GM13977 (cell line): ENCODE results near the gene EMP2.

Experiments used
- DNase-seq: peaks from one replicate; pipeline ENCODE4 v3.0.0; 2012; ENCODE audit warnings: low spot score
- CTCF ChIP-seq: IDR thresholded peaks from 2 replicates; pipeline ENCODE4 v1.5.1; 2012; ENCODE audit warnings: mild to moderate bottlenecking, control low read depth; ENCODE audit not compliant: insufficient read depth; ENCODE audit errors: extremely low read depth, missing control alignments
- in situ Hi-C: fragments of 300-500 bp; cut with MboI; formaldehyde crosslinking; loops from one replicate; pipeline ENCODE4 v1.12.0; 2022; ENCODE audit warnings: low sequenced_read_pairs, low pct_unique_long_range_greater_than_20kb, mixed read lengths, inconsistent platforms; ENCODE audit not compliant: unreplicated experiment

The EMP2 gene

GRCh38 chr16:10587622-10588021 is 7.2 kb upstream of the EMP2 start:
- DNase-seq: no peak
- in situ Hi-C loops: no loop called here
- no peak for TF ChIP-seq CTCF

DNA sequence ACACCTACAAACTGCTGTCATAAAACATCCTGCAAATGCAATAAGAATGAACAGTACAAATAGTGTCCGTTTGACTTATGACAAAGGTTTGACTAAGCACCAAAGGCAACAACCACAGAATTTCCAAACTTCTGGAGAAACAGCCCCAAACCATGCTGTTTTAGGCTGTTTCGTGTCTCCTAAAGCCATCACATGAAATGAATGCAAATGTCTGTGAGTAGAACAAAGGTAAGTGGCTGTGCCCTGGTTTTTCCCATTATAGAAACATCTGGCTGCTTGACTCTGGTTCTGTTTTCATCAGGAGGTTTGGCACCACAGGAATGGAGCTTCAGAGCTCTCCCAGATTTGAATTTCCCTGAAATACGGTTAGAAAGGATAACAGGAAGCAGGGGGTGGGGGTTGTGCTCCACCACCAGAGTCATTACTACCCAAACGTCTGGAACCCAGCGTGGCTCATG is 4.6 kb upstream of the EMP2 start:
- DNase-seq: no peak
- in situ Hi-C loops: no loop called here
- TF ChIP-seq CTCF: no peak

GRCh38 chr16:10583269-10583668 is 2.9 kb upstream of the EMP2 start:
- DNase-seq: no peak
- no peak for TF ChIP-seq CTCF
- in situ Hi-C loops: no loop called here

GRCh38 chr16:10581507-10581906 is 1.1 kb upstream of the EMP2 start:
- DNase-seq: no peak
- in situ Hi-C loops: no loop called here
- no peak for TF ChIP-seq CTCF

DNA sequence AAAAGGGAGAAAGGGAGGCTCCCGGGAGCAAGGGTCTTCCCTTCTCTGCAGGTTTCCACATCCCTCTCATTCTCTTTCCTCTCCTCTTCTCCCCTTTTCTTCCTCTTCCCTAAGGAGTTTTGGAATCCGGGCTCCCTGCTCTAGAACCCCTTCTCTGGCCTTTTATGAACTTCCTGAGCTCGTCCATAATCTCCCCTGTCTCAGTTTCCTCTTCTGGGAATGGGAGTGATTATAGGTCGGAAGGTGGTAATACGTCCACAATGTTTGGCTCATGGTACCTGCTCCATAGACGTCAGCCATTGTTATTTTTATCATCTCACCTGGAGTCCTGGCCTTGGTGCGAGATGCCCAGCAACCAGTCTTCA is 467 bp upstream of the EMP2 start:
- in situ Hi-C loops: no loop called here
- DNase-seq: no peak
- no peak for TF ChIP-seq CTCF

DNA sequence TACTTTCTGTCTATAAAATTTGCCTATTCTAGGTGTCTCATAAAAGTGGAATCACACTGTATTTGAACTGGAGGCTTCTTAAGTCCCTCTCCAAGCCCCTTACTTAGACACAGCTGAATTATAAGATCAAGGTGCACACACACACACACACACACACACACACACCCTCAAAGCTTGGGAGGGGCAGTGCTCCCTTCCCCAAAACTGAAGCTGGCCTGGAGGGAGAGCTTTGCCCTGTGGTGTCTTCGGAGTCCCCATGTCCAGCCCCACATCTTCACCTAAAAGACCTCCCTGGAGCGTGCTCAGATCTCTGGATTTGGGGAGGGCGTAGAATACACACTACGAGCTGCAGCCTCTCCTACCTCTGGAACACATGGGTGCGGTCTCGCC is 828 bp downstream of the EMP2 start:
- no peak for DNase-seq
- no peak for TF ChIP-seq CTCF
- in situ Hi-C loops: no loop called here
